ENCODE measurements around the gene JMJD4.
A peak's percentile ranks its signal among the peaks of the same experiment; 100 is the strongest.
"Not testable (repeated sequence)": the region's sequence is repeated elsewhere in the genome, so short reads cannot be mapped to it uniquely, and the experiment has no call there.

The JMJD4 gene

DNA sequence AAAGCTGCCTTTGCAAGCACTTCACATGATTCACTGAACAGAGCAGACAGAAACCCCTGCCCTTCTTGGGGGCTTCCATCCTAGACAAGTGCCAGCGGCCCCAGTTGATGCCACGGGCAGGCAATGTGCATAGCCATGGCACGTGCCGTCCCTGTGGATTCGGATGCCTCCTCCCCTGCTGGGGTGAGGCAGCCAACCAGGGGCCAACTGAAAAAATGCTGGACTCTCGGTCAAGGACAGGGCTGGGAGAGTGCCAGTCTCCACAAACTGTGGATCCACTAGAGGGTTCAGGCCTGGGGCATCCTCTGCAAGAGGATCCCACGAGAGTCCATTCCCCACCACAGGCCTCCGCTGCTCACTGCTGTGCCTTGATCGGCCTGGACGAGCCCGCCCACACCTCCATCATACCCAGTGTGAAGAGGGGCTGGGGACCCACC, 3.8 kb downstream of the JMJD4 start:
- no peak for DNase-seq

DNA sequence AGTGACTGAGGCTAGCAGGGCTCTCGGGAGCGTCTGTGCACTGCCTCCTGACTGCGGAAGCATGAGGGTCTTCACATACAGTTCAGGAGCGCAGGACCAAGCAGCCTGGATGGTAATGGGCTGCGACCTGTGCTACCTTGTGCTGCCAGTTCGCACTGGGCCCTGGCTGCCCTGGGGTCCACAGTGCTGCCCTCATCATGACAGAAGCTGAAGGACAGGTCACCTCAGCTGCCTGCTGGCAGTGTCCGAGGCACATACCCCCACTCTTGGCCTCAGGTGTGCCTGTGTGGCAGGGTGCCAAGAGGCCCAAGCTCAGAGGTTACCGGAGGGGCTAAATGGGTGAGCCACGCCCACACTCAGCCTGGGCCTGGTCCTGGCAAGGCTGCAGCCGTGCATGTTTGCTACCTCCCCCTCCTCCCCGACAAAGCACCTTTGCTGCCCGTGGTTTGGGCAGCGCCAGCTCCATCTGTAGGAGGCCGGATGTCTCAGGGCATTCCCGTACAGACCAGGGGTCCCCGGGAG, 4.4 kb downstream of the JMJD4 start:
- no peak for DNase-seq

DNA sequence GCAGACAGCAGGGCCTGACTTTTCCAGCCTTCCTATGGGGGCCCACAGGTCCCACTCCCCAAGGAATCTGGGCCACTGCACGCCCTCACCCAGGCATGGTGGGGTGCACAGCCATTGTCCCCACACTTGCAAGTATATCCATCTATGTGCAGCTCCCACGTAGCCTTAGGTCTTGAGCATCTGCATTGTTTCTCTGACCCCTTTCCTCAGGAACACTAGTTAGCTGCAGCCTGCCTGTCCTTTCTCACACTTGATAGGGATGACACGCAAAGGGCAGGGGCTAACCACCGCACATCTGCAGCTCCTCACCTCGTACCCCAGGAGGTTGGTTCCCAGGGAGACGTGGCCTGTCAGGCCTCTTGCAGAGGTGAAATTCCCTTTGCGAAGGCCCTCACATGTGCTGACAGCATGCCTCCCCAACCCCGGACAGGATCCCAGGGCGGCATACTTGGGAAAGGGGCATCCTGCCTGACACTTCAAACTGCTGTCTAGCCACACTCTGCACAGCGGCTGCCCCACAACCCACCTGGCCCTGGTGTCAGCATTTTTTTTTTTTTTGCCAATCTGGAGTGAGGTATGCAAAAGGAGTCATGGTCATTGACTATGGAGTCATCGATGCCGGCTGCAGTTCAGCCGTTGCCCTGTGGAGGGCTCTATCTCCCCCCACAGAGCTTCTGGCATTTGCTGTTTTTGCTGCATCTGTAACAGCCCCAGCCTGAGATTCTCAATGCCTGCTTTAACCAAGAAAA, 5.0 kb downstream of the JMJD4 start:
- DNase-seq: peak; percentile 24 to 46

DNA sequence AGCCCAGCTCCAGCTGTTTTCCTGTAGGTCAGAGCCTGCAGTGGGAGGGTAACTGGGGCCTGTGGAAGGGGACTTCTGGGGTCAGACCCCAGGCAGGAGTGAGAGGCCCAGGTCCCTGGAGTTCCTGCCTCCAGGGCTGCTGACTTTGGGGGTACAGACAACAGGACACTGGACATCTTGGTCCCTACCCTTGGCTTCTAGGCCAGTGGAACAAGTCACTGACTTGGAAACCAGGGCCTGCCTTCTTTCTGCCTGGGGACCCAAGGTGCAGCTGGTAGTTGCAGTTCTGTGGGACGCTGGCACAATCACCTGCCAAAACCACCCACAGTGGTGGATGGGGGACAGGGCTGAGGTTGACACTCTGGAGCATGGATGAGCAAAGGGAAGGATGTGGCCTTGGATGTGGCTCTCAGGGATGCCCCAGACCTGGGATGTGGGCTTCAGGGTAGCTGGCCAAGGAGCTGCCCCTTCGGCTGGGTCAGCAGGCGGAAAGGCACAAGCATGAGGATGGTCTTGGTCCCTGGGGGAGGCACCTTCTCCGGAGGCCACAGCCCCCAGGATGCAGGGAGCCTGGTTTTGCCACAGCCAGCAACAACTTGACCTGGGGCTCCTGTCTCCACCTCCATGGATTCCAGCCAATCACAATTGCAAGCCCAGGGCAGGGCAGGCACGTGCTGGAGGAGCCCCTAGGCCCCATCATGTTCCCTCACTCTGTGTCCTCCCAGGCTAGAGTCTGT, 5.8 kb downstream of the JMJD4 start:
- DNase-seq: no peak

- no peak for DNase-seq
These were observed 6.3 kb downstream of the JMJD4 start for GRCh38 chr1:227728892-227729143.

GRCh38 chr1:227728059-227728891, 6.8 kb downstream of the JMJD4 start:
- no peak for DNase-seq

- DNase-seq: no peak
These were observed 8.0 kb downstream of the JMJD4 start for GRCh38 chr1:227726924-227727599.

DNA sequence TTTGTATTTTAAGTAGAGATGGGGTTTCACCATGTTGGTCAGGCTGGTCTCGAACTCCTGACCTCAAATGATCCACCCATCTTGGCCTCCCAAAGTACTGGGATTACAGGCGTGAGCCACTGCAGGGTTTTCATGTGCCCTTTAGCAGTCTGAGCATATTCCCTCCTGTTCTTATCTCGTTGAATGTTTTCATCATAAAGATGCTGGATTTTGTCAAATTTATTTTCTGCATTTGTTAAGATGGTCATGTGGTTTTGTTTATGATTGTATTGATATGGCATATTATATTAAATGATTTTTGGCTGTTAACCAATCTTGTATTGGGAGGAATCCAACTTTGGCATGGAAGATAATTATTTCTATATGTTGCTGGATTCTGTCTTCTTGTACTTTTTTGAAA, 8.8 kb downstream of the JMJD4 start:
- no peak for DNase-seq

- no peak for DNase-seq
These were observed 10.1 kb downstream of the JMJD4 start for GRCh38 chr1:227725046-227725445.

- no peak for DNase-seq
These were observed 11.6 kb downstream of the JMJD4 start for GRCh38 chr1:227723474-227723873.

DNA sequence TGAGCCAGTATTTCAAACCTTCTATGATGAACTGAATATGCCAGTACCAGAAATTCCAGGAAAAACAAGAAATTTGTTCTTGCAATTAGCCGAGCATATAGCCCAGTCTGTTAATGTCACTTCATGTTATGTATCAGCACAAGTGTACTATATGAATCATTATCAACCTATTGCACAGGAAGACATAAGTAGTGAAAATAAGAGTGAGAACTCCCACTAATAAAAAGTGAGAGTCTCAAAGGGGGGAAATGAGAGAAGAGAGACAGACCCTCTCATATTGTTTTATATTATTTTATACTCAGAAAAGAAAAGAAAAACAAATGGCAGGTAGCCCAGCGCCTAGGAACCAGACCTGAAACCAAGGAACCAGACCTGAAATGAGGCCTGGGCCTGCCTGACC, 16.2 kb downstream of the JMJD4 start:
- DNase-seq: no peak

DNA sequence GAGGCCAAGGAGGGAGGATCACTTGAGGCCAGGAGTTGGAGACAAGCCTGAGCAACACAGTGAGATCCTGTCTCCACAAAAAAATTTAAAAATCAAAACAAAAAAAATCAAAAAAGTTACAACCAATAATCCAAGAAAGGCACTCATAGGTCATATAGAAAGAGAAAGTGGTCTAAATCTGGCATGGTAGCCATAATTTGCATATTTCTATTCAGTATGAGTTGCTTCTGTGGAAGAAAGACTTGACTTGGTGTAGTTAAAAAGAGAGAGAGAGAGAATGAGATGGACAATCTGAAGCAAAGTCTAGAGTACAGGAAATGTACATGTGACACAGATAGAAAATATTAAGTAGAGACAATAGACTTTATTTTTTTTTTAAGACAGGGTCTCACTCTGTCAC, 22.5 kb downstream of the JMJD4 start:
- no peak for DNase-seq

- DNase-seq: not testable (repeated sequence)
These were observed 24.6 kb downstream of the JMJD4 start for GRCh38 chr1:227710474-227710873.

DNA sequence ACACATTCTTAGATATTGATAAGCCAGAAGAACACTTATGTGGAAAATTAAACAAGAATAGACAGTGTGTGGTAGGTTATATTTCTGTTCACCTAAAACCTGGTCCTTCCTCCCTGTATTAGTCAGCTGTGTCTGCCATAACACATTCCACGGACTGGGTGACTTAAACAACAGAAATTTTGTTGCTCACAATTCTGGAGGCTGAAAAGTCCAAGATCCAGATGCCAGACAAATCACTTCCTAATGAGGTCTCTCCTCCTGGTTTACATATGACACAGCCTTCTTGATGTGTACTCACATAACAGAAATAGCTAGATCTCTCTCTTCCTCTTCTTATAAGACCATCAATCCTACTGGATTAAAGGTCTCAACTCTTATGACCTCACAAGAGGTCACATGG, 25.7 kb downstream of the JMJD4 start:
- DNase-seq: no peak

DNA sequence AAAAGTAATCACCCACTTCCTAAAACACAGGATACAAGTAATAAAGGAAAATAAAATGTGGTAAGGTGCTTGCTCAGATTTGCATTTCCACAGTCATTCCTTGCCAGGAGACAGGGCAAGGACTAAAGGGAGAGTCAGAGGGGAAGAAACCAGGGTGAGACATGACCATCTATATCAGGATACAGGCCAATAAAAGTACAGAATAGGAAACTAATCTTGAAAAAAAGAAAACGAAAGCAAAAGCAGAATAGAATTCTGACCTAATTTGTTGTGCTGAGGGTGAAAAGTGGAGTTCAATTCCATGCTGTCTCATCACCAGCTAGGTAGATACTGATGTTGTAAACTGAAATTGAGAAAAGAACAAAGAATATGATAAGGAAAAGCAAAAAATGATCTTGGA, 27.3 kb downstream of the JMJD4 start:
- no peak for DNase-seq

DNA sequence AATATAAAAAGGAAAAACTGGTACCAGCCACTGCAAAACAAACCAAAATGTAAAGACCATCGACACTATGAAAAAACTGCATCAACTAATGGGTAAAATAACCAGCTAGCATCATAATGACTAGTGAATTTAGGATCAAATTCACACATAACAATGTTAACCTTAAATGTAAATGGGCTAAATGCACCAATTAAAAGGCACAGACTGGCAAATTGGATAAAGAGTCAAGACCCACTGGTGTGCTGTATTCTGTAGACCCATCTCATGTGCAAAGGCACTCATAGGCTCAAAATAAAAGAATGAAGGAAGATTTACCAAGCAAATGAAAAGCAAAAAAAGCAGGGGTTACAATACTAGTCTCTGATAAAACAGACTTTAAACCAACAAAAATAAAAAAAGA, 33.5 kb downstream of the JMJD4 start:
- not testable (repeated sequence) for DNase-seq

GRCh38 chr1:227697321-227697864, 37.7 kb downstream of the JMJD4 start:
- DNase-seq: no peak

DNA sequence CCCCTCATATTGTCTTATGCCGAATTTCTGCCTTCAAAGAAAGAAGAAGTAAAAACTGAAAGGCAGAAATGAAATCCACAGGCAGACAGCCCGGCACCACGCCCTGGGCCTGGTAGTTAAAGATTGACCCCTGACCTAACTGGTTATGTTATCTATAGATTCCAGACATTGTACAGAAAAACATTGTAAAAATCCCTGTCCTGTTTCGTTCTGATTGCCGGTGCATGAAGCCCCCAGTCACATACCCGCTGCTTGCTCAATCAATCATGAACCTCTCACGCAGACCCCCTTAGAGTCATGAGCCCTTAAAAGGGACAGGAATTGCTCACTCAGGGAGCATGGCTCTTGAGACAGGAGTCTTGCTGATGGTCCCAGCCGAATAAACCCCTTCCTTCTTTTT, 49.3 kb downstream of the JMJD4 start:
- no peak for DNase-seq
